ENCODE measurements around the gene DLEC1.
"Not testable (repeated sequence)": the region's sequence is repeated elsewhere in the genome, so short reads cannot be mapped to it uniquely, and the experiment has no call there.

GRCh38 chr3:38135621-38136277 lies 96.7 kb downstream of the DLEC1 start:
- not testable (repeated sequence) for TF ChIP-seq CTCF (IDR thresholded peaks at IDR 0.05; ENCODE audit: insufficient read depth, low read depth, low read length); EZH2 (IDR thresholded peaks at IDR 0.05; ENCODE audit: insufficient read depth, low read length)
